Occipital lobe (tissue), 2 donors: Measurements from ENCODE around the gene CDT1. TPM values are rescaled to one million over a fixed set of nuclear protein-coding genes. Genes with fewer than 3 reads are reported as not detected.
"Not testable (repeated sequence)": the region's sequence is repeated elsewhere in the genome, so short reads cannot be mapped to it uniquely, and the experiment has no call there.

Experiments used
- DNase-seq: peaks from one replicate; lab custom pipeline; 2025; lab: John Stamatoyannopoulos, UW
- total RNA-seq: library from RNA; depleted of rRNA; stranded (reverse); fragments of >200 nt; gene quantifications from one replicate; pipeline ENCODE4 v1.2.3, GENCODE V29; 2014

The CDT1 gene
- total RNA-seq, 1 donor from 2014 or later, result 1.6 TPM

GRCh38 chr16:88782454-88783390 is 20.9 kb upstream of the CDT1 start:
- peak; percentile 34 for DNase-seq

- no peak for DNase-seq
These were observed 20.1 kb upstream of the CDT1 start for GRCh38 chr16:88783391-88784073.

GRCh38 chr16:88784074-88784855 is 19.3 kb upstream of the CDT1 start:
- DNase-seq, result no peak

GRCh38 chr16:88784856-88785105 is 18.8 kb upstream of the CDT1 start:
- DNase-seq, result no peak

GRCh38 chr16:88785106-88785924 is 18.3 kb upstream of the CDT1 start, which contains the start of gene PIEZO1:
Gene PIEZO1, minus strand, starts transcription at chr16:88785220. Its CDS starts 256 bp downstream, at chr16:88784964.
- no peak for DNase-seq

GRCh38 chr16:88787579-88788314 is 15.8 kb upstream of the CDT1 start:
- DNase-seq, result no peak

GRCh38 chr16:88788749-88789148 is 14.8 kb upstream of the CDT1 start:
- DNase-seq, result not testable (repeated sequence)

GRCh38 chr16:88789594-88789993 is 14.0 kb upstream of the CDT1 start:
- no peak for DNase-seq

- DNase-seq, result no peak
These were observed 13.0 kb upstream of the CDT1 start for GRCh38 chr16:88790312-88791211.

- DNase-seq, result no peak
These were observed 11.5 kb upstream of the CDT1 start for GRCh38 chr16:88792078-88792550.

GRCh38 chr16:88792668-88793250 is 10.8 kb upstream of the CDT1 start:
- no peak for DNase-seq

GRCh38 chr16:88793251-88793954 is 10.2 kb upstream of the CDT1 start:
- no peak for DNase-seq

- DNase-seq, result no peak
These were observed 7.3 kb upstream of the CDT1 start for GRCh38 chr16:88796278-88796677.

GRCh38 chr16:88798073-88798472 is 5.5 kb upstream of the CDT1 start:
- no peak for DNase-seq

- DNase-seq, result no peak
These were observed 4.7 kb upstream of the CDT1 start for GRCh38 chr16:88798772-88799455.

GRCh38 chr16:88799569-88800276 is 3.9 kb upstream of the CDT1 start:
- DNase-seq, result no peak

- no peak for DNase-seq
These were observed 3.4 kb upstream of the CDT1 start for GRCh38 chr16:88800277-88800592.
